Measurements from ENCODE around the gene ZFP69B. TPM values are rescaled to one million over a fixed set of nuclear protein-coding genes. Genes with fewer than 3 reads are reported as not detected.

Gene ZFP69B
- total RNA-seq, 6 experiments from 2014 or later: 3.2 to 4.3 (median 3.7) TPM

- H3K4me3 Mint-ChIP-seq: no peak overlapping the region
- peaks cover under 1% of the 10 kb centered on the region; the same call in 1 of the 2 replicates for H3K27me3 Mint-ChIP-seq (ENCODE audit: insufficient read depth)
- no peak for TF ChIP-seq CTCF (IDR thresholded peaks at IDR 0.05)
- no peaks in the 10 kb centered on the region for H3K9me3 Mint-ChIP-seq
- no peak overlapping the region for H3K27ac Mint-ChIP-seq
- no peak for DNase-seq
- H3K36me3 Mint-ChIP-seq (ENCODE audit: low read depth): peaks cover 39% of the 10 kb centered on the region
- H3K4me1 Mint-ChIP-seq (ENCODE audit: low read depth): peaks cover 1% of the 10 kb centered on the region
These were observed 33.6 kb upstream of the ZFP69B start for GRCh38 chr1:40416709-40417108.

GRCh38 chr1:40421431-40422384 lies 28.6 kb upstream of the ZFP69B start:
- no peak for DNase-seq
- no peak for TF ChIP-seq CTCF (IDR thresholded peaks at IDR 0.05)
- Mint-ChIP-seq H3K4me1 (ENCODE audit: low read depth) (peaks cover 8% of the 10 kb centered on the region), H3K27ac (no peak overlapping the region), H3K9me3 (no peaks in the 10 kb centered on the region), H3K27me3 (ENCODE audit: insufficient read depth) (peaks cover 2% of the 10 kb centered on the region; the same call in 1 of the 2 replicates), H3K4me3 (no peak overlapping the region), H3K36me3 (ENCODE audit: low read depth) (peaks cover 54% of the 10 kb centered on the region)

- H3K27ac Mint-ChIP-seq: no peak overlapping the region; the same call in 1 of the 2 replicates
- no peak overlapping the region for H3K4me3 Mint-ChIP-seq
- peaks cover 47% of the 10 kb centered on the region for H3K36me3 Mint-ChIP-seq (ENCODE audit: low read depth)
- peaks cover 2% of the 10 kb centered on the region; the same call in 1 of the 2 replicates for H3K27me3 Mint-ChIP-seq (ENCODE audit: insufficient read depth)
- H3K9me3 Mint-ChIP-seq: no peaks in the 10 kb centered on the region
- no peak for DNase-seq
- peaks cover 8% of the 10 kb centered on the region for H3K4me1 Mint-ChIP-seq (ENCODE audit: low read depth)
- no peak for TF ChIP-seq CTCF (IDR thresholded peaks at IDR 0.05)
These were observed 27.5 kb upstream of the ZFP69B start for GRCh38 chr1:40422630-40423263.

GRCh38 chr1:40423264-40423642 lies 27.0 kb upstream of the ZFP69B start:
- TF ChIP-seq CTCF (IDR thresholded peaks at IDR 0.05): no peak
- H3K27ac Mint-ChIP-seq: no peak overlapping the region
- H3K27me3 Mint-ChIP-seq (ENCODE audit: insufficient read depth): peaks cover 2% of the 10 kb centered on the region; the same call in 1 of the 2 replicates
- no peaks in the 10 kb centered on the region for H3K9me3 Mint-ChIP-seq
- peaks cover 43% of the 10 kb centered on the region for H3K36me3 Mint-ChIP-seq (ENCODE audit: low read depth)
- H3K4me1 Mint-ChIP-seq (ENCODE audit: low read depth): peaks cover 8% of the 10 kb centered on the region
- H3K4me3 Mint-ChIP-seq: no peak overlapping the region
- no peak for DNase-seq

- H3K4me1 Mint-ChIP-seq (ENCODE audit: low read depth): peaks cover 8% of the 10 kb centered on the region
- H3K4me3 Mint-ChIP-seq: no peak overlapping the region
- peaks cover 2% of the 10 kb centered on the region; the same call in 1 of the 2 replicates for H3K27me3 Mint-ChIP-seq (ENCODE audit: insufficient read depth)
- H3K9me3 Mint-ChIP-seq: no peaks in the 10 kb centered on the region
- TF ChIP-seq CTCF (IDR thresholded peaks at IDR 0.05): no peak
- DNase-seq: no peak
- H3K27ac Mint-ChIP-seq: no peak overlapping the region
- H3K36me3 Mint-ChIP-seq (ENCODE audit: low read depth): peaks cover 37% of the 10 kb centered on the region
These were observed 26.2 kb upstream of the ZFP69B start for GRCh38 chr1:40423951-40424618.
